Testis (tissue), 3 donors: ENCODE results near the gene NMBR. TPM values are rescaled to one million over a fixed set of nuclear protein-coding genes. Genes with fewer than 3 reads are reported as not detected.
"Not testable (repeated sequence)": the region's sequence is repeated elsewhere in the genome, so short reads cannot be mapped to it uniquely, and the experiment has no call there.

Experiments used
- DNase-seq: peaks from one replicate; pipeline ENCODE4 v3.0.0-alpha.2; 2019
- H3K27ac ChIP-seq, 2 donors: fragments of 200-600 bp; sonication (generic); one replicate each; pipeline ENCODE4 v1.5.1; 2019
- H3K27me3 ChIP-seq: fragments of 200-600 bp; sonication (generic); one replicate; pipeline ENCODE4 v1.5.1; 2019
- H3K36me3 ChIP-seq: fragments of 200-600 bp; sonication (generic); one replicate; pipeline ENCODE4 v1.5.1; 2017; ENCODE audit warnings: low read depth; ENCODE audit errors: missing control alignments
- H3K4me1 ChIP-seq: fragments of 200-600 bp; sonication (generic); one replicate; pipeline ENCODE4 v1.5.1; 2019
- H3K4me3 ChIP-seq, 2 donors: fragments of 200-600 bp; sonication (generic); one replicate each; pipeline ENCODE4 v1.5.1; 2017 to 2019
- H3K9me3 ChIP-seq: fragments of 200-600 bp; sonication (generic); one replicate; pipeline ENCODE4 v1.5.1; 2017
- CTCF ChIP-seq, 3 experiments: fragments of 450-650 bp in 2 of 3; fragments of 200-600 bp in 1 of 3; sonication (generic) in 1 of 3; IDR thresholded peaks; one replicate each; pipeline ENCODE4 v1.5.1; 2016 to 2019; ENCODE audit warnings: antibody characterized with exemption in 3 of 3, mild to moderate bottlenecking in 2 of 3, moderate library complexity in 1 of 3
- POLR2A ChIP-seq: fragments of 450-650 bp; IDR thresholded peaks from one replicate; pipeline ENCODE4 v1.6.1; 2017; ENCODE audit warnings: antibody characterized with exemption, mild to moderate bottlenecking, moderate library complexity
- WGBS, 2 donors: methylation state at CpG; one replicate each; pipeline ENCODE4 v1.1.5; 2018; 5-methylcytosine and 5-hydroxymethylcytosine counted together
- intact Hi-C: fragments of 100-400 bp; cut with DNase I; formaldehyde crosslinking; loops from one replicate; pipeline ENCODE4 v1.15.1; 2023; ENCODE audit warnings: low total_unique reads
- polyA plus RNA-seq: library from polyadenylated mRNA; stranded (reverse); fragments of 350-450 nt; fragmentation: Illumina TruSeq; extraction: RNeasy Lipid Tissue Mini Kit (QIAGEN cat#74804); gene quantifications from one replicate; pipeline ENCODE4 v1.2.3, GENCODE V29; 2014; ENCODE audit warnings: low read depth, low replicate concordance; ENCODE audit not compliant: insufficient read depth
- total RNA-seq, 2 donors: library from RNA; depleted of rRNA; stranded (reverse); fragments of >200 nt; gene quantifications; one replicate each; pipeline ENCODE4 v1.2.3, GENCODE V29; 2016

NMBR gene
- total and polyA plus RNA-seq, 3 donors from 2014 or later = 1.6 to 3.5 (median 2.2) TPM

- Histone ChIP-seq H3K27ac (no peak overlapping the region), H3K36me3 (no peaks in the 10 kb centered on the region), H3K27me3 (no peaks in the 10 kb centered on the region), H3K4me1 (no peaks in the 10 kb centered on the region), H3K9me3 (no peaks in the 10 kb centered on the region), H3K4me3 (no peak overlapping the region)
- no peak for DNase-seq
- intact Hi-C loops = no loop called here
- whole genome bisulfite sequencing, 2 donors = 52 to 81% methylated on average over 2 of the region's 2 CpGs
- TF ChIP-seq CTCF (IDR thresholded peaks at IDR 0.05) = no peak
These were observed 42.1 kb upstream of the NMBR start for GRCh38 chr6:142189057-142189456.

- H3K27ac ChIP-seq, H3K4me1 ChIP-seq, intact Hi-C loops, H3K27me3 ChIP-seq, H3K36me3 ChIP-seq, H3K9me3 ChIP-seq, DNase-seq, H3K4me3 ChIP-seq: not testable (repeated sequence)
- TF ChIP-seq CTCF (IDR thresholded peaks at IDR 0.05) = peak in 1 of 3 experiments; percentile 22
- WGBS, 2 donors = 90 to 93% methylated on average over 7 to 8 of the region's 8 CpGs
These were observed 41.4 kb upstream of the NMBR start for GRCh38 chr6:142188341-142188740.

GRCh38 chr6:142187209-142187608 lies 40.3 kb upstream of the NMBR start:
- TF ChIP-seq POLR2A (no peak), CTCF (IDR thresholded peaks at IDR 0.05) (no peak)
- H3K9me3 ChIP-seq = no peaks in the 10 kb centered on the region
- intact Hi-C loops = no loop called here
- no peaks in the 10 kb centered on the region for H3K36me3 ChIP-seq
- no peak overlapping the region for H3K4me3 ChIP-seq
- H3K4me1 ChIP-seq = no peaks in the 10 kb centered on the region
- peak; percentile 66 for DNase-seq
- H3K27ac ChIP-seq = peak overlapping the region in 1 of 2 donors; percentile 11
- 32 to 50% methylated on average over 1 of the region's 1 CpG for WGBS, 2 donors
- H3K27me3 ChIP-seq = no peaks in the 10 kb centered on the region

GRCh38 chr6:142185641-142186040 lies 38.7 kb upstream of the NMBR start:
- Histone ChIP-seq H3K9me3 (no peaks in the 10 kb centered on the region), H3K36me3 (no peaks in the 10 kb centered on the region), H3K27me3 (no peaks in the 10 kb centered on the region), H3K4me1 (no peaks in the 10 kb centered on the region), H3K27ac (no peak overlapping the region), H3K4me3 (no peak overlapping the region)
- no peak for DNase-seq
- no peak for TF ChIP-seq POLR2A
- TF ChIP-seq CTCF (IDR thresholded peaks at IDR 0.05) = no peak
- 87 to 96% methylated on average over 1 of the region's 1 CpG for WGBS, 2 donors
- intact Hi-C loops = no loop called here

- Histone ChIP-seq H3K9me3 (no peaks in the 10 kb centered on the region), H3K36me3 (no peaks in the 10 kb centered on the region), H3K4me3 (no peak overlapping the region), H3K27ac (no peak overlapping the region), H3K4me1 (no peaks in the 10 kb centered on the region), H3K27me3 (no peaks in the 10 kb centered on the region)
- WGBS, 2 donors = 88 to 90% methylated on average over 2 of the region's 2 CpGs
- DNase-seq = no peak
- TF ChIP-seq CTCF (IDR thresholded peaks at IDR 0.05) (no peak), POLR2A (no peak)
- intact Hi-C loops = no loop called here
These were observed 37.4 kb upstream of the NMBR start for GRCh38 chr6:142184307-142184706.
